GM12874 (cell line): ENCODE measurements around the gene SLC16A12.

Source experiments
- TF ChIP-seq, protein P1 (sequence below): IDR thresholded peaks from 2 replicates; pipeline ENCODE4 v1.5.1; 2011; ENCODE audit warnings: low read depth, mild to moderate bottlenecking, control low read depth, low read length, moderate library complexity; ENCODE audit not compliant: insufficient read depth

Gene SLC16A12

DNA sequence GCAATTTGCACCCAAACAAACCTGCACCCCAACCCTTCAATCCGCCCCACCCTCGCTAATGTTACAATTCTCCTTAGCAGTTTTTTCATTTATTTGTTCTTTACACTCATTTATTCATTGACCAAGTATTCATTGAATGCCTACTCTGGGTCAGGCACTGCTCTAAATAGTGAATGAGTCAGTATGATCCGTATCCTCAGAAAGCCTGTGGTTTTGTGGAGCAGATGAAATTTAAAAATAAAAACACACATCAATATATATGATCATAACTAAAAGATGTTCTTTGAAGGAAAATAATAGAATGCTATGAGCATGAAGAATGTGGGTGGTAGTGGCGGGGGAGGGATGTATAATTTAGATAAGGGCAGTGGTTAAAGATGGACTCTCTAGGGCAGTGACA, 107.8 kb downstream of the SLC16A12 start:
- TF ChIP-seq, protein P1, sequence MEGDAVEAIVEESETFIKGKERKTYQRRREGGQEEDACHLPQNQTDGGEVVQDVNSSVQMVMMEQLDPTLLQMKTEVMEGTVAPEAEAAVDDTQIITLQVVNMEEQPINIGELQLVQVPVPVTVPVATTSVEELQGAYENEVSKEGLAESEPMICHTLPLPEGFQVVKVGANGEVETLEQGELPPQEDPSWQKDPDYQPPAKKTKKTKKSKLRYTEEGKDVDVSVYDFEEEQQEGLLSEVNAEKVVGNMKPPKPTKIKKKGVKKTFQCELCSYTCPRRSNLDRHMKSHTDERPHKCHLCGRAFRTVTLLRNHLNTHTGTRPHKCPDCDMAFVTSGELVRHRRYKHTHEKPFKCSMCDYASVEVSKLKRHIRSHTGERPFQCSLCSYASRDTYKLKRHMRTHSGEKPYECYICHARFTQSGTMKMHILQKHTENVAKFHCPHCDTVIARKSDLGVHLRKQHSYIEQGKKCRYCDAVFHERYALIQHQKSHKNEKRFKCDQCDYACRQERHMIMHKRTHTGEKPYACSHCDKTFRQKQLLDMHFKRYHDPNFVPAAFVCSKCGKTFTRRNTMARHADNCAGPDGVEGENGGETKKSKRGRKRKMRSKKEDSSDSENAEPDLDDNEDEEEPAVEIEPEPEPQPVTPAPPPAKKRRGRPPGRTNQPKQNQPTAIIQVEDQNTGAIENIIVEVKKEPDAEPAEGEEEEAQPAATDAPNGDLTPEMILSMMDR, result no peak

GRCh38 chr10:89426230-89426868, 109.0 kb downstream of the SLC16A12 start:
- TF ChIP-seq, protein P1, result peak; percentile 67

- TF ChIP-seq, protein P1, result no peak
Observed at GRCh38 chr10:89425000-89425399, 110.4 kb downstream of the SLC16A12 start.

DNA sequence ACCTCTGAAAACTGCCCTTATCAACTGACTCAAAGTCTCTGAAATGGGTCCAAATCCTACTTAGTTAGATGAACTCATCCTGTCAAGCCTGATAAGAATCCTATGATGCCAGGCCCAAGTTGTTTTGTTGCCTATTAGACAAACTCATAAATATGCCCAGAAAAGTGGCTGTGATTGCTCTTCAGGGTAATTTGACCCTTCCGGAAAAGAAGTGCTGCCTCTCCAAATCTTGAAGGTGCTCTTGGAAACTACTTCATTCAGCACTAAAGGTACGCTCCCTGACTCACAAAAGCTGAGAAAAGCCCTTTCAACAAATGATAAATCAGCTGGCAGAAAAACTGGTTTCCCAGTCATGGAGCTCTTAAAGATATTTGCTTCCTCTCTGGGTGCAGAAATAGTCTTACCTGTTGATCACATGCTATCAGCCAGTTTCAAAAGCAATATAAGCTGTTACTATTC, 114.3 kb downstream of the SLC16A12 start:
- TF ChIP-seq, protein P1, result no peak

GRCh38 chr10:89419548-89419947, 115.8 kb downstream of the SLC16A12 start:
- TF ChIP-seq, protein P1, result peak; percentile 44; the same call in 1 of the 2 replicates

DNA sequence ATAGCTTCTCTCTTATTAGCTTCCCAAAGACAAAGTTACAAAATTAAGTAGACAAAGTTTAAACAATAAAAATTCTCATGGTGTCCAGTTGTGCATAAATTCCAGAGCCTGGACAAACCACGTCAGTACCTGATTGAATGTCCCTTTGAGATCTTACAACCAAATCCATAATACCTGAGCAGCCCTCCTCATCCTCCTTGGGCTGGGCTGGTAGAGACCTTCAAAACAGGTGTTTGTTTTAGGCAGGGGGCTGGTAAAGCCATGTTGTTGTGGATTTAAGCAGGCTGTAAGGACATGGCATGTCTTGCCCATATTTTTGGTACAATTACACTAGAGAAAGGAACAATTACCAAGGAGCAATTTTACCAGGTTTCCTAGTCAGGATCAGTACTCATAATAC, 118.9 kb downstream of the SLC16A12 start:
- TF ChIP-seq, protein P1, result no peak

DNA sequence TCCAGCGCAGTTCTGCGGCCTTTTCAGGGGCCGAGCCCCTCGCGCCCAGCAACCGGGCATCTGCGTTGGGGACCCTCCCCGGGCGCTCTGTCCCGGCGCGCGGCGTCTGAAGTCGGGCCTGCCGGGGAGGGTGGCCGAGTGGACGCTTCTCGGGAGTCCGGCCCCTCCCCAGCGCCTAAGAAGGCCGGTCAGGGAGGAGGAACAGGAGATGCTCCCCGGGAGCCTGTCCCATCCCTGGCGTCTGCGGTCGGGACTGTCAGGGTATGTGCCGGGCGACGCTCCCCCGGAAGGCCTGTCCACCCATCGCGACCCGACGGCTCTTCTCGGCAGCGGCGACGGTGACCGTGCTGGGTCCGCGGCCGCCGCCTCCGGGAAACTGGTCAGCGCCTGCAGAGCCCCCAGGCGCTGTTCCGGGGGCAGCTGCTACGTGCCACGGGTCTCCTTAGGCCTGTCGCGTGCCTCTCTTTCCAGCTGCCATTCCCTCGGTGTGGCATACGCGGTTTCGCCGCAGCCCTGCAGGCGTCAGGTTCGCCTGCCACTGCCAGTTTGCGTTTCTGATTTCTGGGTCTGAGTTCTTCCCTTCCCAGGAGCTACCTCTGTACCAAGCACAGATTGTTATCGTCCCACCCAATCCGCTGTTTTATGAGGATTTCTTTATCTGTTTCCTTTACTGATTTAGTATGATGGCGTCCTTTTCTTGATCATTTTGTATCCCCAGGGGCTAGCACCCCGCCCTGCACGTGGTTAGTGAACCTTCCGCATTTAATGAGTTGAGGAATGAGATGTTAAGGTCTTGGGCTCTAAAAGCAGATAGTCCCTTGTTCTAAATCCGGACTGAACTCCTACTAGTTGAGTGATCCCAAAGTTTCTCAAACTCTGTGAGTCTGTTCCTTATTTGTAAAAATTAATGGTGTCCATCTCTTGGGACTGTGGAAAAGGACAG, 120.2 kb downstream of the SLC16A12 start:
- TF ChIP-seq, protein P1, result no peak
